HCT116 (cell line): Measurements from ENCODE around the gene TCERG1L.

Experiments
- EZH2 ChIP-seq: fragments of 200-600 bp; sonication (generic); IDR thresholded peaks from 2 replicates; pipeline ENCODE4 v1.6.1; 2017; ENCODE audit warnings: antibody characterized with exemption, mixed run types
- EZH2phosphoT487 ChIP-seq: fragments of 200-600 bp; IDR thresholded peaks from 2 replicates; pipeline ENCODE4 v1.6.1; 2018; ENCODE audit warnings: antibody characterized with exemption, borderline replicate concordance
- FOSL1 ChIP-seq: IDR thresholded peaks from 2 replicates; pipeline ENCODE4 v1.6.1; 2012; ENCODE audit warnings: low read depth
- POLR2A ChIP-seq: IDR thresholded peaks from 2 replicates; pipeline ENCODE4 v1.7.0; 2011; ENCODE audit warnings: borderline replicate concordance; ENCODE audit not compliant: insufficient read depth, insufficient read length; ENCODE audit errors: extremely low read depth
- POLR2AphosphoS5 ChIP-seq: IDR thresholded peaks from 2 replicates; pipeline ENCODE4 v1.6.1; 2011; ENCODE audit warnings: mild to moderate bottlenecking, low read depth, low read length, moderate library complexity
- ZNF274 ChIP-seq: fragments of 200-500 bp; sonication (Bioruptor generic); IDR thresholded peaks from 2 replicates; pipeline ENCODE4 v1.6.1; 2014; ENCODE audit warnings: mild to moderate bottlenecking, low read depth, low read length, inconsistent platforms
- TF ChIP-seq, protein P1 (sequence below), 3 experiments: fragments of 200-600 bp in 1 of 3; sonication (generic) in 1 of 3; IDR thresholded peaks in 2 of 3; conservative IDR thresholded peaks in 1 of 3; 2 replicates each; pipeline ENCODE4 v1.5.1; 2012 to 2017; ENCODE audit warnings: low read depth in 2 of 3, low read length in 2 of 3, antibody characterized with exemption in 1 of 3, borderline replicate concordance in 1 of 3, control low read depth in 1 of 3, mild to moderate bottlenecking in 1 of 3, mixed read lengths in 1 of 3, mixed run types in 1 of 3, moderate library complexity in 1 of 3; ENCODE audit not compliant: insufficient read depth in 1 of 3
- TF ChIP-seq, protein P2 (sequence below): IDR thresholded peaks from 2 replicates; pipeline ENCODE4 v1.6.1; 2012
- TF ChIP-seq, protein P3 (sequence below): IDR thresholded peaks from 2 replicates; pipeline ENCODE4 v1.6.1; 2011; ENCODE audit warnings: mild to moderate bottlenecking, low read length, moderate library complexity; ENCODE audit not compliant: insufficient replicate concordance; ENCODE audit errors: extremely low read depth

DNA sequence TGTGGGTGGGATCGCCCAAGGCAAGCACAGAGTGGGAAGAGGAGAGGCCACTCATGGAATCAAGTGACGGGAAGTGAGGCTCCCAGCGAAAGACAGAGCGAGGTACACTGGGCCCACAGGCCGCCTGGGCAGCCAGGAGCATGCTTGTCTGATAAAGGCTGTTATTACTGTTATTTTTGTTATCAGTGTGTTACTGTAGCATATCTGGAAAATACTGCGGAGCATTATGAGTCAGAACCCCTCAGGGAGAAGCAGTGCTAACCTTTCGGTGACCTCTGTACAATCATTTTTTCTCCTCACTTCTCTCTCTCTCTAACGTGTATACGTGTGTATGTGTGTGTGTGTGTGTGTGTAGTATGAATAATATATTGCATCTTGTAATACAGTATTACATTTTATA lies 3.8 kb upstream of the TCERG1L start:
- TF ChIP-seq EZH2phosphoT487, result no peak
- TF ChIP-seq, protein P1, sequence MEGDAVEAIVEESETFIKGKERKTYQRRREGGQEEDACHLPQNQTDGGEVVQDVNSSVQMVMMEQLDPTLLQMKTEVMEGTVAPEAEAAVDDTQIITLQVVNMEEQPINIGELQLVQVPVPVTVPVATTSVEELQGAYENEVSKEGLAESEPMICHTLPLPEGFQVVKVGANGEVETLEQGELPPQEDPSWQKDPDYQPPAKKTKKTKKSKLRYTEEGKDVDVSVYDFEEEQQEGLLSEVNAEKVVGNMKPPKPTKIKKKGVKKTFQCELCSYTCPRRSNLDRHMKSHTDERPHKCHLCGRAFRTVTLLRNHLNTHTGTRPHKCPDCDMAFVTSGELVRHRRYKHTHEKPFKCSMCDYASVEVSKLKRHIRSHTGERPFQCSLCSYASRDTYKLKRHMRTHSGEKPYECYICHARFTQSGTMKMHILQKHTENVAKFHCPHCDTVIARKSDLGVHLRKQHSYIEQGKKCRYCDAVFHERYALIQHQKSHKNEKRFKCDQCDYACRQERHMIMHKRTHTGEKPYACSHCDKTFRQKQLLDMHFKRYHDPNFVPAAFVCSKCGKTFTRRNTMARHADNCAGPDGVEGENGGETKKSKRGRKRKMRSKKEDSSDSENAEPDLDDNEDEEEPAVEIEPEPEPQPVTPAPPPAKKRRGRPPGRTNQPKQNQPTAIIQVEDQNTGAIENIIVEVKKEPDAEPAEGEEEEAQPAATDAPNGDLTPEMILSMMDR (IDR thresholded peaks at IDR 0.05 in 2 of 3, conservative IDR thresholded peaks at IDR 0.05 in 1 of 3; ENCODE audit: borderline replicate concordance in 1 of 3, insufficient read depth in 1 of 3, low read depth in 2 of 3, low read length in 2 of 3), result no peak
- TF ChIP-seq POLR2A, result no peak
- TF ChIP-seq FOSL1, result no peak
- TF ChIP-seq, protein P2, sequence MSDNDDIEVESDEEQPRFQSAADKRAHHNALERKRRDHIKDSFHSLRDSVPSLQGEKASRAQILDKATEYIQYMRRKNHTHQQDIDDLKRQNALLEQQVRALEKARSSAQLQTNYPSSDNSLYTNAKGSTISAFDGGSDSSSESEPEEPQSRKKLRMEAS, result no peak
- TF ChIP-seq, protein P3, sequence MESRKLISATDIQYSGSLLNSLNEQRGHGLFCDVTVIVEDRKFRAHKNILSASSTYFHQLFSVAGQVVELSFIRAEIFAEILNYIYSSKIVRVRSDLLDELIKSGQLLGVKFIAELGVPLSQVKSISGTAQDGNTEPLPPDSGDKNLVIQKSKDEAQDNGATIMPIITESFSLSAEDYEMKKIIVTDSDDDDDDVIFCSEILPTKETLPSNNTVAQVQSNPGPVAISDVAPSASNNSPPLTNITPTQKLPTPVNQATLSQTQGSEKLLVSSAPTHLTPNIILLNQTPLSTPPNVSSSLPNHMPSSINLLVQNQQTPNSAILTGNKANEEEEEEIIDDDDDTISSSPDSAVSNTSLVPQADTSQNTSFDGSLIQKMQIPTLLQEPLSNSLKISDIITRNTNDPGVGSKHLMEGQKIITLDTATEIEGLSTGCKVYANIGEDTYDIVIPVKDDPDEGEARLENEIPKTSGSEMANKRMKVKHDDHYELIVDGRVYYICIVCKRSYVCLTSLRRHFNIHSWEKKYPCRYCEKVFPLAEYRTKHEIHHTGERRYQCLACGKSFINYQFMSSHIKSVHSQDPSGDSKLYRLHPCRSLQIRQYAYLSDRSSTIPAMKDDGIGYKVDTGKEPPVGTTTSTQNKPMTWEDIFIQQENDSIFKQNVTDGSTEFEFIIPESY, result no peak
- no peak for TF ChIP-seq ZNF274
- TF ChIP-seq POLR2AphosphoS5, result no peak
- no peak for TF ChIP-seq EZH2
